K562 (cell line): ENCODE results near the gene CIAO3. TPM values are rescaled to one million over a fixed set of nuclear protein-coding genes. Genes with fewer than 3 reads are reported as not detected.

ENCODE experiments used
- CREB3L1 ChIP-seq: fragments of 450-650 bp; IDR thresholded peaks from 2 replicates; pipeline ENCODE4 v1.6.1; 2014; ENCODE audit warnings: low read depth, mild to moderate bottlenecking, moderate library complexity, borderline replicate concordance
- CREB5 ChIP-seq: fragments of 250-450 bp; sonication (Bioruptor Pico); IDR thresholded peaks from 2 replicates; pipeline ENCODE4 v1.5.0; 2020; ENCODE audit warnings: mild to moderate bottlenecking
- CTBP1 ChIP-seq: fragments of 450-650 bp; IDR thresholded peaks from 2 replicates; pipeline ENCODE4 v1.6.1; 2016; ENCODE audit warnings: borderline replicate concordance
- CXXC5 ChIP-seq: fragments of 250-450 bp; sonication (Bioruptor Pico); IDR thresholded peaks from 2 replicates; pipeline ENCODE4 v1.8.0; 2022; ENCODE audit warnings: inconsistent platforms, mild to moderate bottlenecking, moderate library complexity
- ELF4 ChIP-seq: fragments of 450-650 bp; formaldehyde crosslinking; IDR thresholded peaks from 2 replicates; pipeline ENCODE4 v1.4.0; 2022; ENCODE audit warnings: missing genetic modification characterization
- ERF ChIP-seq: fragments of 450-650 bp; formaldehyde crosslinking; IDR thresholded peaks from 2 replicates; pipeline ENCODE4 v1.4.0; 2020; ENCODE audit warnings: mild to moderate bottlenecking, mixed read lengths
- HNRNPL ChIP-seq: fragments of 200-400 bp; formaldehyde crosslinking; IDR thresholded peaks from 2 replicates; pipeline ENCODE4 v1.6.1; 2017; ENCODE audit warnings: low read depth, mild to moderate bottlenecking, low read length
- KDM4B ChIP-seq, 2 experiments: fragments of 450-650 bp in 1 of 2; sonication (generic) in 1 of 2; IDR thresholded peaks; 2 replicates each; pipeline ENCODE4 v1.6.1; 2016 to 2017; ENCODE audit warnings: borderline replicate concordance in 2 of 2, antibody characterized with exemption in 1 of 2, low read depth in 1 of 2, mild to moderate bottlenecking in 1 of 2
- NRF1 ChIP-seq, 2 experiments: fragments of 450-650 bp; IDR thresholded peaks in 1 of 2; conservative IDR thresholded peaks in 1 of 2; 2 replicates each; pipeline ENCODE4 v1.6.1; 2014; ENCODE audit warnings: mild to moderate bottlenecking in 2 of 2
- POLR2AphosphoS2 ChIP-seq: IDR thresholded peaks from 2 replicates; pipeline ENCODE4 v1.6.1; 2012; ENCODE audit warnings: low read length, improper control_type of control experiment
- POLR2G ChIP-seq: fragments of 200-400 bp; formaldehyde crosslinking; IDR thresholded peaks from 2 replicates; pipeline ENCODE4 v1.6.1; 2017; ENCODE audit warnings: low read depth, mild to moderate bottlenecking, antibody characterized with exemption, low read length, moderate library complexity
- RBM22 ChIP-seq: fragments of 200-400 bp; formaldehyde crosslinking; IDR thresholded peaks from 2 replicates; pipeline ENCODE4 v1.6.1; 2018; ENCODE audit warnings: low read length, low read depth; ENCODE audit not compliant: poor library complexity, severe bottlenecking
- TAF9B ChIP-seq: fragments of 450-650 bp; IDR thresholded peaks from 2 replicates; pipeline ENCODE4 v1.6.1; 2018; ENCODE audit warnings: mild to moderate bottlenecking; ENCODE audit not compliant: partially characterized antibody
- TEAD4 ChIP-seq, 2 experiments: sonication (generic) in 1 of 2; formaldehyde crosslinking in 1 of 2; IDR thresholded peaks; 2 replicates each; pipeline versions ENCODE4 v1.6.1 to v1.8.0; 2012 to 2022; ENCODE audit warnings: borderline replicate concordance in 1 of 2, inconsistent platforms in 1 of 2, low read length in 1 of 2, mild to moderate bottlenecking in 1 of 2, missing genetic modification reagents in 1 of 2
- VEZF1 ChIP-seq: fragments of 200-800 bp; sonication (Bioruptor generic); IDR thresholded peaks from 2 replicates; pipeline ENCODE4 v1.6.1; 2017; ENCODE audit warnings: missing genetic modification characterization, missing compliant biosample characterization
- YY1 ChIP-seq, 3 experiments: IDR thresholded peaks; 2 replicates each; pipeline ENCODE4 v1.6.1; 2011; ENCODE audit warnings: low read length in 2 of 3, mild to moderate bottlenecking in 2 of 3, moderate library complexity in 2 of 3, borderline replicate concordance in 1 of 3, control low read depth in 1 of 3, low read depth in 1 of 3; ENCODE audit not compliant: insufficient read depth in 3 of 3, insufficient replicate concordance in 2 of 3, control insufficient read depth in 1 of 3, insufficient read length in 1 of 3; ENCODE audit errors: extremely low read depth in 1 of 3
- ZNF764 ChIP-seq: fragments of 250-450 bp; sonication (Bioruptor Pico); IDR thresholded peaks from 2 replicates; pipeline ENCODE4 v1.4.0; 2020; ENCODE audit warnings: low read depth, mild to moderate bottlenecking, moderate library complexity
- polyA plus RNA-seq, 8 experiments: library from polyadenylated mRNA; depleted of rRNA in 4 of 8; stranded (reverse) in 5 of 8; unstranded in 3 of 8; fragments of >200 nt; fragmentation: Nextera tagmentation in 2 of 8; fragmentation: Illumina TruSeq in 1 of 8; extraction: Ambion mirVana in 2 of 8; extraction: Trizol in 1 of 8; gene quantifications; 2 replicates each; pipeline versions ENCODE4 v1.2.1 to v1.2.3, GENCODE V29; 2011 to 2014; ENCODE audit warnings: inconsistent platforms in 1 of 8, missing spikeins in 1 of 8
- total RNA-seq, 7 experiments: library from RNA; depleted of rRNA in 6 of 7; stranded (reverse); fragments of >200 nt in 6 of 7; fragmentation: Illumina TruSeq in 2 of 7; extraction: Trizol in 2 of 7; gene quantifications; 2 replicates each; pipeline versions ENCODE4 v1.2.1 to v1.2.3, GENCODE V29; 2011 to 2021; ENCODE audit warnings: low replicate concordance in 1 of 7
- TF ChIP-seq, protein P1 (sequence below): fragments of 250-450 bp; sonication (Bioruptor Pico); IDR thresholded peaks from 2 replicates; pipeline ENCODE4 v1.5.0; 2021
- TF ChIP-seq, protein P2 (sequence below): fragments of 250-450 bp; sonication (Bioruptor Pico); IDR thresholded peaks from 2 replicates; pipeline ENCODE4 v1.6.1; 2021; ENCODE audit warnings: mild to moderate bottlenecking

CIAO3 gene
- total and polyA plus RNA-seq, 9 of the 15 experiments (the other 6 are each of a cell fraction or from before 2014, with no cell fraction given): 2.2 to 35.6 (median 18.7) TPM

DNA sequence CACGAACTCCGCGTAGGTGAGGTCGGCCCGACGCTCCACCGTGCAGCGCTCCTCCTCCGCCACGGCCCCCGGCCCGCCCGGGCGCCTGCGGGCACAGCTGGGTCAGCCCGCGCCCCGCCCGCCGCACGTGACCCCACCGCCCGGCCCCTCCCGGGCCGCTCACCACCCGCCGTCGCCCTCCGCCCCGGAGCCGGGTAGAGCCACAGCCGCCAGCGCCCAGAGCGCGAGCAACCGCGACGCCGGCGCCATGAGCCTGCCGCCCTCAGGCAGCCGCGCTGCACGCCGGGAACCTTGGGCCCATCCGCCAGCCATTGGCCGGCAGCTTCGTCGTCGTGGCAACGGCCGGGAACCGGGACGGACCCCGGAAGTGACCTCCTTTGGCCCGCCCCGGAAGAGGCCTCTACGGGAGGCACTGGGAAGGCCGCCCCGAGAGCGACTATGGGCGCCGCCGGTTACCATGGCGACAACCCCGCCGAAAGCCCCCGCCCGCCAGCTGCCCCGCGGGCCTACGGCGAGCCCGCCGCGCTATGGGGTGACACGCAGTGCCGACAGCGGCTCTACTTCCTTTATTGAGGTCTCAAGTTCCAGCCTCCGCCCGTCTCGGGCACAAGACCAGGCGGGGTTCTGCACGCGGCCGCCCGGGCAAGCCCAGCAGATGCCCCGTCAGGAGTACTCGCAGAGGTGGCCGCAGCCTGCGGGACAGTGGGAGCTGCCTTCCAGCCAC lies 56.6 kb downstream of the CIAO3 start, which contains the start of gene JMJD8 (continued):
- TF ChIP-seq, protein P1, sequence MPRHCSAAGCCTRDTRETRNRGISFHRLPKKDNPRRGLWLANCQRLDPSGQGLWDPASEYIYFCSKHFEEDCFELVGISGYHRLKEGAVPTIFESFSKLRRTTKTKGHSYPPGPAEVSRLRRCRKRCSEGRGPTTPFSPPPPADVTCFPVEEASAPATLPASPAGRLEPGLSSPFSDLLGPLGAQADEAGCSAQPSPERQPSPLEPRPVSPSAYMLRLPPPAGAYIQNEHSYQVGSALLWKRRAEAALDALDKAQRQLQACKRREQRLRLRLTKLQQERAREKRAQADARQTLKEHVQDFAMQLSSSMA: peak; percentile 63
- TF ChIP-seq CXXC5 (CRISPR knock-in tag) (peak; percentile 72), VEZF1 (CRISPR knock-in tag) (peak; percentile 71), CREB5 (CRISPR knock-in tag) (no peak), TAF9B (no peak), ERF (CRISPR knock-in tag) (peak; percentile 36), YY1 (IDR thresholded peaks at IDR 0.05; ENCODE audit: borderline replicate concordance in 1 of 3, control insufficient read depth in 1 of 3, extremely low read depth in 1 of 3, insufficient read depth in 3 of 3, insufficient read length in 1 of 3, insufficient replicate concordance in 2 of 3, low read depth in 1 of 3, low read length in 2 of 3) (peak; percentile 76 to 92 (median 89)), POLR2AphosphoS2 (peak; percentile 96), RBM22 (peak; percentile 99), CTBP1 (0 out of 2 replicates have a peak, but pooled peaks have one; percentile 29), HNRNPL (0 out of 2 replicates have a peak, but pooled peaks have one; percentile 63), TEAD4 (IDR thresholded peaks at IDR 0.05; ENCODE audit: low read length) (0 out of 2 replicates have a peak, but pooled peaks have one; percentile 26), TEAD4 (CRISPR knock-in tag; IDR thresholded peaks at IDR 0.05; ENCODE audit: borderline replicate concordance) (no peak), POLR2G (peak; percentile 88), NRF1 (conservative IDR thresholded peaks at IDR 0.05 in 1 of 2, IDR thresholded peaks at IDR 0.05 in 1 of 2) (peak in 1 of 2 experiments; percentile 39; a peak in 2 of 4 replicates), KDM4B (IDR thresholded peaks at IDR 0.05; ENCODE audit: borderline replicate concordance in 2 of 2, low read depth in 1 of 2) (peak in 1 of 2 experiments; percentile 43; a peak in 1 of 4 replicates), CREB3L1 (peak; percentile 63; the same call in 1 of the 2 replicates), ELF4 (CRISPR knock-in tag) (0 out of 2 replicates have a peak, but pooled peaks have one; percentile 16), ZNF764 (CRISPR knock-in tag) (peak; percentile 72; the same call in 1 of the 2 replicates)
- TF ChIP-seq, protein P2, sequence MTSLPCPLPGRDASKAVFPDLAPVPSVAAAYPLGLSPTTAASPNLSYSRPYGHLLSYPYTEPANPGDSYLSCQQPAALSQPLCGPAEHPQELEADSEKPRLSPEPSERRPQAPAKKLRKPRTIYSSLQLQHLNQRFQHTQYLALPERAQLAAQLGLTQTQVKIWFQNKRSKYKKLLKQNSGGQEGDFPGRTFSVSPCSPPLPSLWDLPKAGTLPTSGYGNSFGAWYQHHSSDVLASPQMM (CRISPR knock-in tag): no peak
